ENCODE results near the gene ACVRL1. TPM values are rescaled to one million over a fixed set of nuclear protein-coding genes. Genes with fewer than 3 reads are reported as not detected.

The ACVRL1 gene
- total RNA-seq, 3 donors from 2014 or later (not counting 1 experiment from before 2014, with no cell fraction given): 0.57 TPM; not detected in 2

DNA sequence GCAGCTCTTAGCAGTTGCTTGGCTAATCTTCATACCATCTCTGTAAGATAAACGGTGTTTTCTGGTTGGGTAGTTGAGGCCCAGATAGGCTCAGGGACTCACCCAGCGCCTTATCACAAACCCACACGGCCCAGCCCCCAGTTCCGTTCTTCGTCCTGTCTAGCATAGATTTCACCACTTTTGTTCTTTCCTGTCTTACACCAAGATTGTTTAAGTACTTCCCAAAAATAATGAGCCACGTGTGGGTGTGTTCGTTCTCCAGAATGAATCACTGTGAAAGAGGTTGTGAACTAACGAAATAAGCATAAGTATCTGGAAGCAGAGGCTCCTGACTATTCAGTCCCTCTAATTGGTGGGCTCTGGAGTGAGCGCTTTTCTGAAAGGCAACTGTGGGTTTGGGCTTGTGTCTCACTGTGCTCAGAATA lies 65.6 kb downstream of the ACVRL1 start:
- TF ChIP-seq, protein P1, sequence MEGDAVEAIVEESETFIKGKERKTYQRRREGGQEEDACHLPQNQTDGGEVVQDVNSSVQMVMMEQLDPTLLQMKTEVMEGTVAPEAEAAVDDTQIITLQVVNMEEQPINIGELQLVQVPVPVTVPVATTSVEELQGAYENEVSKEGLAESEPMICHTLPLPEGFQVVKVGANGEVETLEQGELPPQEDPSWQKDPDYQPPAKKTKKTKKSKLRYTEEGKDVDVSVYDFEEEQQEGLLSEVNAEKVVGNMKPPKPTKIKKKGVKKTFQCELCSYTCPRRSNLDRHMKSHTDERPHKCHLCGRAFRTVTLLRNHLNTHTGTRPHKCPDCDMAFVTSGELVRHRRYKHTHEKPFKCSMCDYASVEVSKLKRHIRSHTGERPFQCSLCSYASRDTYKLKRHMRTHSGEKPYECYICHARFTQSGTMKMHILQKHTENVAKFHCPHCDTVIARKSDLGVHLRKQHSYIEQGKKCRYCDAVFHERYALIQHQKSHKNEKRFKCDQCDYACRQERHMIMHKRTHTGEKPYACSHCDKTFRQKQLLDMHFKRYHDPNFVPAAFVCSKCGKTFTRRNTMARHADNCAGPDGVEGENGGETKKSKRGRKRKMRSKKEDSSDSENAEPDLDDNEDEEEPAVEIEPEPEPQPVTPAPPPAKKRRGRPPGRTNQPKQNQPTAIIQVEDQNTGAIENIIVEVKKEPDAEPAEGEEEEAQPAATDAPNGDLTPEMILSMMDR (IDR thresholded peaks at IDR 0.05): no peak
- Histone ChIP-seq H3K4me1 (ENCODE audit: control insufficient read depth, insufficient read depth, low read length) (peaks cover 58% of the 10 kb centered on the region), H3K36me3 (ENCODE audit: control insufficient read depth, insufficient read depth, low read length) (peaks cover 5% of the 10 kb centered on the region), H3K27ac (ENCODE audit: low read length) (peak overlapping the region; percentile 23), H3K4me3 (ENCODE audit: low read length) (no peak overlapping the region), H3K9me3 (ENCODE audit: control insufficient read depth, insufficient read depth, low read length) (no peaks in the 10 kb centered on the region), H3K27me3 (ENCODE audit: control insufficient read depth, insufficient read depth, low read length) (no peaks in the 10 kb centered on the region)
- DNase-seq (peak; percentile 49 to 74), ATAC-seq (peak; percentile 77 to 92 (median 88))
- H3K27me3 Mint-ChIP-seq (ENCODE audit: low read depth in 2 of 2): no peaks in the 10 kb centered on the region
- H3K9me3 Mint-ChIP-seq: no peaks in the 10 kb centered on the region
- intact Hi-C loops (cut with micrococcal nuclease): no loop called here
- WGBS (ENCODE audit: insufficient coverage): 6% methylated on average over 8 of the region's 9 CpGs
- H3K4me1 Mint-ChIP-seq: peaks cover 68 to 71% of the 10 kb centered on the region in 2 donors
- H3K27ac Mint-ChIP-seq: peak overlapping the region; percentile 84 to 88
- H3K36me3 Mint-ChIP-seq: peaks cover 7% of the 10 kb centered on the region
- H3K4me3 Mint-ChIP-seq: peak overlapping the region; percentile 77

Other genes with a start within 250 kb of the ACVRL1 start
- gene FIGNL2, start 58.8 kb upstream of the ACVRL1 start, total RNA-seq: 1 to 10 TPM; 1.4 to 1.6 (median 1.5) TPM
- gene ANKRD33, start 19.4 kb upstream of the ACVRL1 start, total RNA-seq: not detected
- gene ACVR1B, start 44.2 kb downstream of the ACVRL1 start, total RNA-seq: 1 to 10 TPM; 5.9 to 9.6 (median 6.6) TPM
- 100 to 1,000 TPM; 403 to 663 (median 424) TPM for gene TAMALIN, start 99.4 kb downstream of the ACVRL1 start, total RNA-seq
- gene NR4A1, start 143.9 kb downstream of the ACVRL1 start, total RNA-seq: 100 to 1,000 TPM in 1 of 3 donors, 10 to 100 TPM in 2; 72.5 to 177 (median 96.7) TPM
- 10 to 100 TPM; 18.6 to 32.8 (median 23.3) TPM for gene ATG101, start 162.5 kb downstream of the ACVRL1 start, total RNA-seq
- not detected for gene SMIM41, start 172.2 kb downstream of the ACVRL1 start, total RNA-seq